SK-N-SH (cell line): Measurements from ENCODE around the gene LMBR1. TPM values are rescaled to one million over a fixed set of nuclear protein-coding genes. Genes with fewer than 3 reads are reported as not detected.
A peak's percentile ranks its signal among the peaks of the same experiment; 100 is the strongest.

ENCODE experiments used
- CTCF ChIA-PET: fragments of 300-600, 350-600 bp; formaldehyde crosslinking; extraction: SDS; loops from one replicate; lab custom pipeline; 2021; lab: Yijun Ruan, JAX
- POLR2A ChIA-PET: fragments of 350-600 bp; sonication (Branson Sonifier 250); formaldehyde crosslinking; extraction: SDS; loops from one replicate; lab custom pipeline; 2020; ENCODE audit warnings: antibody characterized with exemption, inconsistent platforms; lab: Yijun Ruan, JAX
- DNase-seq: peaks from one replicate; pipeline ENCODE4 v3.0.0; 2012
- H2AFZ ChIP-seq: fragments of 200-600 bp; sonication (generic); 2 replicates; pipeline ENCODE4 v1.8.1; 2016; ENCODE audit warnings: antibody characterized with exemption, mild to moderate bottlenecking, low read depth
- H3F3A ChIP-seq: fragments of 200-600 bp; sonication (generic); replicated peaks from 2 replicates; pipeline ENCODE3; 2016; ENCODE audit warnings: antibody characterized with exemption, mild to moderate bottlenecking; ENCODE audit not compliant: insufficient read depth
- H3K27ac ChIP-seq, 2 experiments: fragments of 200-500 bp in 1 of 2; fragments of 200-600 bp in 1 of 2; sonication (Bioruptor generic) in 1 of 2; sonication (generic), shearing (Covaris generic) in 1 of 2; 2 replicates each; pipeline versions ENCODE4 v1.5.1 to v1.6.1; 2014 to 2016; ENCODE audit warnings: low read depth in 2 of 2, inconsistent platforms in 1 of 2, low read length in 1 of 2, mild to moderate bottlenecking in 1 of 2, mixed read lengths in 1 of 2
- H3K27me3 ChIP-seq: fragments of 200-600 bp; sonication (generic), shearing (Covaris generic); 2 replicates; pipeline ENCODE4 v1.6.1; 2016; ENCODE audit warnings: mixed run types; ENCODE audit not compliant: insufficient read depth
- H3K36me3 ChIP-seq, 2 experiments: fragments of 200-500 bp in 1 of 2; fragments of 200-600 bp in 1 of 2; sonication (Bioruptor generic) in 1 of 2; sonication (generic) in 1 of 2; replicated peaks in 1 of 2; 2 replicates each; pipeline versions ENCODE3 to v1.5.1; 2014 to 2016; ENCODE audit warnings: low read length in 1 of 2, mild to moderate bottlenecking in 1 of 2; ENCODE audit not compliant: insufficient read depth in 2 of 2, control insufficient read depth in 1 of 2
- H3K4me1 ChIP-seq, 2 experiments: fragments of 200-500 bp in 1 of 2; fragments of 200-600 bp in 1 of 2; sonication (Bioruptor generic) in 1 of 2; sonication (generic), shearing (Covaris generic) in 1 of 2; 2 replicates each; pipeline versions ENCODE4 v1.5.1 to v1.6.1; 2014 to 2016; ENCODE audit warnings: low read depth in 1 of 2, low read length in 1 of 2, mixed run types in 1 of 2; ENCODE audit not compliant: insufficient read depth in 2 of 2, control insufficient read depth in 1 of 2
- H3K4me2 ChIP-seq: fragments of 200-600 bp; sonication (generic), shearing (Covaris generic); 2 replicates; pipeline ENCODE4 v1.6.1; 2017; ENCODE audit warnings: mixed run types
- H3K4me3 ChIP-seq, 2 experiments: fragments of 200-500 bp in 1 of 2; fragments of 200-600 bp in 1 of 2; sonication (Bioruptor generic) in 1 of 2; sonication (generic), shearing (Covaris generic) in 1 of 2; 2 replicates each; pipeline versions ENCODE4 v1.5.1 to v1.8.1; 2014 to 2016; ENCODE audit warnings: low read depth in 2 of 2, inconsistent platforms in 1 of 2, low read length in 1 of 2, mild to moderate bottlenecking in 1 of 2, mixed read lengths in 1 of 2, moderate library complexity in 1 of 2
- H3K79me2 ChIP-seq: fragments of 200-600 bp; sonication (generic); 2 replicates; pipeline ENCODE4 v1.8.1; 2017; ENCODE audit warnings: mild to moderate bottlenecking; ENCODE audit not compliant: insufficient read depth
- H3K9ac ChIP-seq: fragments of 200-600 bp; sonication (generic); 2 replicates; pipeline ENCODE4 v1.6.1; 2017; ENCODE audit warnings: mixed run types
- H3K9me2 ChIP-seq: fragments of 200-600 bp; sonication (generic); 2 replicates; pipeline ENCODE4 v1.6.1; 2017; ENCODE audit warnings: mixed run types
- H3K9me3 ChIP-seq: fragments of 200-600 bp; sonication (generic); 2 replicates; pipeline ENCODE4 v1.6.1; 2017; ENCODE audit warnings: mixed run types, mild to moderate bottlenecking, moderate library complexity
- H4K20me1 ChIP-seq: fragments of 200-600 bp; sonication (generic); 2 replicates; pipeline ENCODE4 v1.6.1; 2017; ENCODE audit warnings: mild to moderate bottlenecking, mixed run types; ENCODE audit not compliant: insufficient read depth
- CHD2 ChIP-seq: fragments of 150-350 bp; IDR thresholded peaks from 2 replicates; pipeline ENCODE4 v1.6.1; 2018; ENCODE audit warnings: low read length; ENCODE audit not compliant: partially characterized antibody
- FOSL2 ChIP-seq: IDR thresholded peaks from 2 replicates; pipeline ENCODE4 v1.4.0; 2012; ENCODE audit warnings: low read depth, mild to moderate bottlenecking, moderate library complexity, borderline replicate concordance
- FOXM1 ChIP-seq: IDR thresholded peaks from 2 replicates; pipeline ENCODE4 v1.4.0; 2012; ENCODE audit warnings: low read depth, mild to moderate bottlenecking
- MEF2A ChIP-seq: IDR thresholded peaks from 2 replicates; pipeline ENCODE4 v1.4.0; 2012; ENCODE audit warnings: low read depth, borderline replicate concordance
- POLR2AphosphoS5 ChIP-seq: IDR thresholded peaks from 2 replicates; pipeline ENCODE4 v1.6.1; 2012; ENCODE audit warnings: low read depth, low read length
- RFX5 ChIP-seq: IDR thresholded peaks from 2 replicates; pipeline ENCODE4 v1.6.1; 2012; ENCODE audit warnings: mild to moderate bottlenecking, improper control_type of control experiment, low read length
- RXRA ChIP-seq: IDR thresholded peaks from 2 replicates; pipeline ENCODE4 v1.4.0; 2012; ENCODE audit warnings: low read depth, mild to moderate bottlenecking, borderline replicate concordance
- TCF12 ChIP-seq: IDR thresholded peaks from 2 replicates; pipeline ENCODE4 v1.4.0; 2012
- WGBS: methylation state at CpG from one replicate; pipeline ENCODE4 v1.1.6; 2017; ENCODE audit warnings: low lambda C conversion rate; 5-methylcytosine and 5-hydroxymethylcytosine counted together
- polyA plus RNA-seq, 3 experiments: library from polyadenylated mRNA; depleted of rRNA; stranded (reverse); fragments of >200 nt; gene quantifications; 2 replicates each; pipeline ENCODE4 v1.2.3, GENCODE V29; 2012
- TF ChIP-seq, protein P1 (sequence below): fragments of 200-600 bp; sonication (generic); IDR thresholded peaks from 2 replicates; pipeline ENCODE4 v1.6.1; 2017; ENCODE audit warnings: antibody characterized with exemption, mild to moderate bottlenecking, moderate library complexity
- TF ChIP-seq, protein P2 (sequence below): IDR thresholded peaks from 2 replicates; pipeline ENCODE4 v1.4.0; 2012; ENCODE audit warnings: low read depth, borderline replicate concordance

LMBR1 gene
- polyA plus RNA-seq, 1 of the 3 experiments (the other 2 are of a cell fraction), result 24.6 TPM

DNA sequence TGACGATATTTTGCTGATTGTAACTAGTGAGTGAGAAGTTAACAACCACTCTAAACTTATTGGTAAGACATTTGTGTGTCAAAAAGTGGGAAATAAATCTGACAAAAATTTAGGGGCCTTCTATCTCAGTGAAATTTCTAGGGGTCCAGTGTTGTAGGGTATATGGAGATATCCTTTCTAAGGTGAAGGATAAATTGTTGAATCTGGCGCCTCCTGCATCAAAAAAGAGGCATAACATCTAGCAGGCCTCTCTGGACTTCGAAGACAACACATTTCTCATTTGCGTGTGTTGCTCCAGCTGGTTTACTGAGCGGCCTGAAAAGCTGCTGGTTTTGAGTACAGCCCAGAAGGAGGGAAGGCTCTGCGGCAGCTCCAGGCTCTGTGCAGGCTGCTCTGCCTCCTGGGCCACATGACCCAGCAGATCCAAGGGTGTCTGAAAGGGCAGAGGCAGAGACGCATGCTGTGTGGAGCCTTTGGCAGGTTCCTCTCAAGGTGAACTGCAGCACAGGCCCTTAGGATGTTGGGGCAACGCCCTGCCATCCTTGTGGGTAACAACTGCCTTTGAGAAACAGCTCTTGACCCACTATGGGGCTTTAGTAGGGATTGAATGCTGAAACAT is 72.4 kb downstream of the LMBR1 start:
- ChIA-PET POLR2A (no interaction called here), CTCF (interaction anchor here (1.0 to 3.8 kb wide), 7 partner anchors 30 to 1008 kb away, joined by 3 to 28 read pairs (median 3); partner anchors contain the start of gene SHH)
- WGBS, result 95% methylated on average over 8 of the region's 8 CpGs
- Histone ChIP-seq H3K4me1 (peaks cover 0 to 11% of the 10 kb centered on the region in 2 experiments; a peak in 2 of 4 replicates), H4K20me1 (no peaks in the 10 kb centered on the region), H3K4me3 (no peak overlapping the region), H3K27me3 (no peaks in the 10 kb centered on the region), H3K27ac (no peak overlapping the region), H3F3A (no peaks in the 10 kb centered on the region), H3K4me2 (no peak overlapping the region), H3K9me2 (no peaks in the 10 kb centered on the region), H3K9me3 (no peaks in the 10 kb centered on the region), H3K36me3 (peaks cover 4 to 18% of the 10 kb centered on the region in 2 experiments), H3K79me2 (no peaks in the 10 kb centered on the region)
- DNase-seq, result no peak
- no peak for TF ChIP-seq POLR2AphosphoS5
- TF ChIP-seq, protein P1, sequence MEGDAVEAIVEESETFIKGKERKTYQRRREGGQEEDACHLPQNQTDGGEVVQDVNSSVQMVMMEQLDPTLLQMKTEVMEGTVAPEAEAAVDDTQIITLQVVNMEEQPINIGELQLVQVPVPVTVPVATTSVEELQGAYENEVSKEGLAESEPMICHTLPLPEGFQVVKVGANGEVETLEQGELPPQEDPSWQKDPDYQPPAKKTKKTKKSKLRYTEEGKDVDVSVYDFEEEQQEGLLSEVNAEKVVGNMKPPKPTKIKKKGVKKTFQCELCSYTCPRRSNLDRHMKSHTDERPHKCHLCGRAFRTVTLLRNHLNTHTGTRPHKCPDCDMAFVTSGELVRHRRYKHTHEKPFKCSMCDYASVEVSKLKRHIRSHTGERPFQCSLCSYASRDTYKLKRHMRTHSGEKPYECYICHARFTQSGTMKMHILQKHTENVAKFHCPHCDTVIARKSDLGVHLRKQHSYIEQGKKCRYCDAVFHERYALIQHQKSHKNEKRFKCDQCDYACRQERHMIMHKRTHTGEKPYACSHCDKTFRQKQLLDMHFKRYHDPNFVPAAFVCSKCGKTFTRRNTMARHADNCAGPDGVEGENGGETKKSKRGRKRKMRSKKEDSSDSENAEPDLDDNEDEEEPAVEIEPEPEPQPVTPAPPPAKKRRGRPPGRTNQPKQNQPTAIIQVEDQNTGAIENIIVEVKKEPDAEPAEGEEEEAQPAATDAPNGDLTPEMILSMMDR, result peak; percentile 50
- TF ChIP-seq, all 33 proteins: peak for 1
- H3K9ac ChIP-seq, result no peak overlapping the region
- H2AFZ ChIP-seq, result no peak overlapping the region

DNA sequence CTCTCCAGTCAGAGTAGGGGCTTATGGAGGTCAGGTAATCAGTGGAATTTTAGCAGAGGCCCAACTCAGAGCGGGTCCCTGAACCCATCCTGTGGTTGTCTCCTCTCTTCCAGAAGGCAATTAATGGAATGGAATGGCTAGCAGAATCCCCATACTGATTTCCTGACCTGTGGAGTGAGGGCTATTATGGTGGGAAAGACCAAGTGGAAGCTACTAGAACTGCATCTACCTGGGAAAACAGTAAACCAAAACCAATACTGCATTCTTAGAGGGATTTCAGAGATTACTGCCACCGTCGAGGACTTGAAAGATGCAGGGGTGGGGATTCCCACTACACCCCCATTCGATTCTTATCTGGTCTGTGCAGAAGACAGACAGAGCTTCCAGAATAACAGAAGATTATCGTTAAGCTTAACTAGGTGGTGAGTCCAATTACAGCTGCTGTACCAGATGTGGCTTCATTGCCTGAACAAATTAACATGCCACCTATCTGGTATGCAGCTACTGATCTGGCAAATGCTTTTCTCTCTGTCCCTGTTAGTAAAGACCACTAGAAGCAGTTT is 73.2 kb downstream of the LMBR1 start:
- TF ChIP-seq CHD2 (no peak), FOXM1 (no peak), RXRA (no peak), MEF2A (no peak), FOSL2 (no peak), TCF12 (no peak), RFX5 (no peak)
- TF ChIP-seq, protein P1, result no peak
- TF ChIP-seq, protein P2, sequence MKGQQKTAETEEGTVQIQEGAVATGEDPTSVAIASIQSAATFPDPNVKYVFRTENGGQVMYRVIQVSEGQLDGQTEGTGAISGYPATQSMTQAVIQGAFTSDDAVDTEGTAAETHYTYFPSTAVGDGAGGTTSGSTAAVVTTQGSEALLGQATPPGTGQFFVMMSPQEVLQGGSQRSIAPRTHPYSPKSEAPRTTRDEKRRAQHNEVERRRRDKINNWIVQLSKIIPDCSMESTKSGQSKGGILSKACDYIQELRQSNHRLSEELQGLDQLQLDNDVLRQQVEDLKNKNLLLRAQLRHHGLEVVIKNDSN, result no peak
- H3K36me3 ChIP-seq, result peaks cover 4 to 16% of the 10 kb centered on the region in 2 experiments
- no peaks in the 10 kb centered on the region for H3K27me3 ChIP-seq
- no peak overlapping the region for H3K27ac ChIP-seq
- DNase-seq, result no peak
- H3K4me2 ChIP-seq, result no peak overlapping the region
- no peak overlapping the region for H3K9ac ChIP-seq
- no peaks in the 10 kb centered on the region for H3K79me2 ChIP-seq
- CTCF ChIA-PET, result interaction anchor here (1.0 to 3.8 kb wide), 8 partner anchors 29 to 1008 kb away, joined by 3 to 28 read pairs (median 4); partner anchors contain the start of gene SHH
- H3F3A ChIP-seq, result no peaks in the 10 kb centered on the region
- POLR2A ChIA-PET, result no interaction called here
- no peaks in the 10 kb centered on the region for H4K20me1 ChIP-seq
- WGBS, result 95% methylated on average over 5 of the region's 5 CpGs
- no peak overlapping the region for H2AFZ ChIP-seq
- H3K9me3 ChIP-seq, result no peaks in the 10 kb centered on the region
- H3K9me2 ChIP-seq, result no peaks in the 10 kb centered on the region
- peaks cover 0 to 11% of the 10 kb centered on the region in 2 experiments; a peak in 2 of 4 replicates for H3K4me1 ChIP-seq
- no peak overlapping the region for H3K4me3 ChIP-seq
